ENCODE results near the gene CTNND1.

Gene CTNND1

DNA sequence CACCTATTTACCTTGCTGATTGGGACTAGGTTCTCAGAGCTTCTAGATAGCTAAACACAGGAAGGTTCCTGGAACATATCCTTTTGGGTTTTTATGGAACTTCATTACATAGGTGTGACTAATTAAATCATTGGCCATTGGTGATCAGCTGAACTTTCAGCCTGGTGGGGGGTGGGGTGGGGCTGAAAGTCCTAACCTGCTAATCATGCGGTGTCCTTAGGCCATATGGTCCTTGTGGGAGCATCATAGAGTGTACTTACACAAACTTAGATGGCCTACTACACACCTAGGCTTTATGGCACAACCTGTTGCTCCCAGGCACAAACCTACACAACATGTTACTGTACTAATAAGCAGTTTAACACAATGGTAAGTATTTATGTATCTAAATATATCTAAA is 28.9 kb upstream of the CTNND1 start:
- TF ChIP-seq, protein P1, sequence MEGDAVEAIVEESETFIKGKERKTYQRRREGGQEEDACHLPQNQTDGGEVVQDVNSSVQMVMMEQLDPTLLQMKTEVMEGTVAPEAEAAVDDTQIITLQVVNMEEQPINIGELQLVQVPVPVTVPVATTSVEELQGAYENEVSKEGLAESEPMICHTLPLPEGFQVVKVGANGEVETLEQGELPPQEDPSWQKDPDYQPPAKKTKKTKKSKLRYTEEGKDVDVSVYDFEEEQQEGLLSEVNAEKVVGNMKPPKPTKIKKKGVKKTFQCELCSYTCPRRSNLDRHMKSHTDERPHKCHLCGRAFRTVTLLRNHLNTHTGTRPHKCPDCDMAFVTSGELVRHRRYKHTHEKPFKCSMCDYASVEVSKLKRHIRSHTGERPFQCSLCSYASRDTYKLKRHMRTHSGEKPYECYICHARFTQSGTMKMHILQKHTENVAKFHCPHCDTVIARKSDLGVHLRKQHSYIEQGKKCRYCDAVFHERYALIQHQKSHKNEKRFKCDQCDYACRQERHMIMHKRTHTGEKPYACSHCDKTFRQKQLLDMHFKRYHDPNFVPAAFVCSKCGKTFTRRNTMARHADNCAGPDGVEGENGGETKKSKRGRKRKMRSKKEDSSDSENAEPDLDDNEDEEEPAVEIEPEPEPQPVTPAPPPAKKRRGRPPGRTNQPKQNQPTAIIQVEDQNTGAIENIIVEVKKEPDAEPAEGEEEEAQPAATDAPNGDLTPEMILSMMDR (IDR thresholded peaks at IDR 0.05): no peak

DNA sequence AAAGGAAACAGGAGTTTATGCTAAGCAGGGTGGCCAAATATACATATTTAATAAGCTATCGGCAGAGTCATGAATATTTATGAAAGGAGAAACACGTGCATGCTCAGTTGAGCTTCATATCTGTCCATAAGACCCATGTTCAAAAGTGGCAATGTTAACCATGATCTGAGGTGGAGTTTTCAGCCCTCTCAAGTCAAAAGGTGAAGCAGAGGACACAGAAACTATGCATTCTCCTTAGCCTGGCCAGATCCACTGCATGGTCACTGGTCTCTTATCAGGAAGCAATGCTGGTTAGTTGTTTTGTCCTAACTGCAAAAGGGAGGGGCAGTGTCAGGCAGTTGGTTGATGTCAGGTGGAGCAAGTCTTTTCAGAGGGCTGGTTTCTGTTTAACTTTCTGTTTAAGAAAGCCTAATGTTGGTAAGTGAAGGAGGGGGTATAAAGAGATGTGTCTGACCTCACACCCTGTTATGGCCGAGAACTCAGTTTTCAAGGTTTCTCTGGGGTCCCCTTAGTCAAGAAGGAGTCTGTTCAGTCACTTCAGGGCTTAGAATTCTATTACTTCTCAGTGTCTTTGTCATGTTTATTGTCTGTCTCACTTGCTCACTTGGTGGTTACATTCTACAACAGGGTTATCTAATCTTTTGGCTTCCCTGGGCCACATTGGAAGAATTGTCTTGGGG is 25.8 kb upstream of the CTNND1 start:
- TF ChIP-seq, protein P1 (IDR thresholded peaks at IDR 0.05): no peak

DNA sequence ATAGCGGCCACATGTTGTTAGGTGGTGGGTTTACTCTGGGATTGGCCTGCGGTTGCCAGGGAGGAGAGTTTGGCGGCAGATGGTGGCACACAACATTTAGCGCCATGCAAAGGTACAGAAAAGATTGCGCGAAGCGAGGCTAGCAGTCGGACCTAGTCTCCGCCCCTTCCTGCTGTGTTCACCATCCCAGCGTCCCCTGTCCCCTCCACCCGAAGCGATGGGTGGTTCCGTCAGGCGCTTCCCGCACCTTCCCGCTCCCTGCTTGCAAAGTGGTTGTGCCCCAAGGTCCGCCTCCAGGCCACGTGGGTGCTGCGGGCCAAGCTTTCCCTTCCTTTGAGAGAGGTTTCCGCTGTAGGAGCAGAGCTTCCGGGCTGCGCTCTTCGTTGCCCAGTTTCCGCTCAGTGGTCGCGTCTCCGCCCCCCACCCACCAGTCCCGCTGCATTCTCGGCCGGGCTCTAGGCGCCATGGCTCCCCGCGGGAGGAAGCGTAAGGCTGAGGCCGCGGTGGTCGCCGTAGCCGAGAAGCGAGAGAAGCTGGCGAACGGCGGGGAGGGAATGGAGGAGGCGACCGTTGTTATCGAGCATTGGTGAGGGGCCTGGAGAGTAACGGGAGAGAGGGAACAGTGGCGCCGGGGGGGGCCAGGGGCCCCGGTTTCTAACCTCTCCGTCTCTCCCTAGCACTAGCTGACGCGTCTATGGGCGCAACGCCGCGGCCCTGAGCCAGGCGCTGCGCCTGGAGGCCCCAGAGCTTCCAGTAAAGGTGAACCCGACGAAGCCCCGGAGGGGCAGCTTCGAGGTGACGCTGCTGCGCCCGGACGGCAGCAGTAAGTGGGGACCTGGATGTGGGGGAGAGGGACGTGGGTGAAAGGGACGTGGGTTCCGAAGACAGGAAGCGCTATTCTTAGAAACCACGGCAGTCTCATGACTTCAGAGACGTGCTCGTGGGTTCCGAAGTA is 20.2 kb upstream of the CTNND1 start, which contains the start of gene SELENOH:
Gene SELENOH, plus strand, starts transcription at position 360 of the 955 bp plus-strand sequence. Its CDS starts 105 bp downstream, at position 465.
- TF ChIP-seq, protein P1 (IDR thresholded peaks at IDR 0.05): no peak

DNA sequence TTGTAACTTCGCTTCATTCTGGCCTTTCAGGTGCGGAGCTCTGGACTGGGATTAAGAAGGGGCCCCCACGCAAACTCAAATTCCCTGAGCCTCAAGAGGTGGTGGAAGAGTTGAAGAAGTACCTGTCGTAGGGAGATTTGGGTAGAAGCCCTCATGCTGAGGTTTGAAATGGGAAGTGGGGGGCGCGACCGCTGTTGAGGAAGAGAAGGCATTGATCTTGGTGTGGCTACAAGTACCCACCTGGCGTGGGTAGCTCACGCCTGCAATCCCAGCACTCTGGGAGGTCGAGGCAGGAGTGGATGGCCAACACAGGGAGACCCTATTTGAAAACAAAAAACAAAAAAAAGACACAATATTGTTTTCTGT is 19.5 kb upstream of the CTNND1 start:
- TF ChIP-seq, protein P1 (IDR thresholded peaks at IDR 0.05): no peak

DNA sequence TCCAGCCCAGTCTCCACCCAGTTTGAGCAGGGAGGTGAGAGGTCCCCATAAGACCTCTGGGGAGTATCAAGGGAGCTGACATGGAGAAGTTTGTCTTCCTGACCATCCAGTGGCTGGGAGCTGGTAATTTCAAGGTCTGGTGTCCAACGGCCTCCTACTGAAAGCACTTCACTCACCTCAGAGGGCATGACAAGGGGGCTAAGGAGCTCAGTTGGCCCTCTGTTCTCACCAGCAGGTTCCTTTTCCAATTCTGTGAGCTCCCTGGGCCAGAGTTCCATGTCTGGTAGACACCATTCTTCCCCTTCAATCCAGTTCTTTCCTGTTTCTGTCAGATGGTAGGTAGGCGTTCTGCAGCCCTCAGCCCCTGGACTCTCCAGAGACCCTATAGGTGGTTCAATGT is 17.2 kb upstream of the CTNND1 start:
- TF ChIP-seq, protein P1 (IDR thresholded peaks at IDR 0.05): no peak

DNA sequence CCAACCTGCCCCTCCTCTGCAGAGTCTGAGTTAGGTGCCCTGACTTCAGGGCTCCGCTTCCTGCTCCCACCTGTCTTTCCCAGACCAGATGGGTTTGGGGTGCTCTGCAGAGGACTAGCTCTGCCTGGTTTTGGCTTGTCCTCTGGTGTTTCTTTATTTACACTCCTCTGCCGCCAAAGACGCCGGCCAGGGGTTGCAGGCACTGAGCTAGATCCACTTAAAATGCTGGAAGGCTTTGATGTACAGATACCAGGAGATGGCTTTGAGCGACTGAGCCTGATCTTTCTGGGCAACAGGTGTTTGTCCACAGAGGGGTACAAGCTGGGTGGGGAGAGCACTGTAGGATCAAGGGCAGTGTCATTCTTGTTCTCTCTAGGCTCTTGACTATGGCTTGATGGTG is 16.4 kb upstream of the CTNND1 start:
- TF ChIP-seq, protein P1 (IDR thresholded peaks at IDR 0.05): no peak

DNA sequence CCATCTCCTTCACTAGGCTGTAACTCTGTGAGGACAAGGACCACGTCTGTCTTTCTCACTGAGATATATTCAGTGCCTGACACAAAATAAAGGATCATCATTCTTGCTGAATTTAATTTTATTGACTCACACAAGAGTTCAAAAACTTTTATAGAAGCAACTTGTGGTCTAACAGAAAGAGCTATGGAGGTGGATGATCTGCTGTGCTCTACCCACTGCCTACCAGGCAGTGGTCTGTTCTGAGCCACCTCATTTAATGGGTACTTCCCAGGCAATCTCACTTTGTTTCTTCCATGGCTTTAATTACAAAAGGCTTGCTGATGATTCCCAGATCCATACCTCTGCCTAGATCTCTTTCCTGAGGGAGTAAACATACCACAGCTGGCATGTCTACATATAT is 14.7 kb upstream of the CTNND1 start:
- TF ChIP-seq, protein P1 (IDR thresholded peaks at IDR 0.05): no peak
